GM21381 (cell line): ENCODE results near the gene POTEB.
"Not testable (repeated sequence)": the region's sequence is repeated elsewhere in the genome, so short reads cannot be mapped to it uniquely, and the experiment has no call there.

Source experiments
- ATAC-seq: cut with Tn5 transposase; IDR thresholded peaks from one replicate; pipeline ENCODE4 v1.9.1; 2021; ENCODE audit warnings: mild to moderate bottlenecking, moderate library complexity; ENCODE audit not compliant: unreplicated experiment

Gene POTEB

DNA sequence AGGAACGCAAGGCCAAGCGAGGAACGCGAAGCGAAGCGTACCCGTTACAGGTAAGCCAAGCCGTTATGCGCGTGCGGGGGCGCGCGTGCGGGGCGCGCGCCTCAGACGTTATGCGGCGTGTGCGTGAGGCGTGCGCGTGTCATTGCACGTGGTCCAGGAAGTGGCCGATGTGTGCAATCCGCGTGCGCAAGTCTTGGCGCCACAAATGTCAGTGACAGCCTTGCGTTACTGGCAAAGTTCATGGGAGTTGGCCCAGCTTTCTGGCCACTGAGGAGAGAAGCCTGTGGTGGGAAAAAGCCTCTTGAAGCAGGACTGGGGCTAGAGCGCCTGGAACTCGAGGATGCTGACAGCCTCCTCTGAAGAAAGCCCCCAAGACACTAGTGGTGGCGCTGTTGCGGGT, at the start of gene POTEB:
TSS of gene POTEB (minus strand) at position 101 of the 400 bp plus-strand sequence. CDS start 489 bp downstream, outside the sequence.
- not testable (repeated sequence) for ATAC-seq

DNA sequence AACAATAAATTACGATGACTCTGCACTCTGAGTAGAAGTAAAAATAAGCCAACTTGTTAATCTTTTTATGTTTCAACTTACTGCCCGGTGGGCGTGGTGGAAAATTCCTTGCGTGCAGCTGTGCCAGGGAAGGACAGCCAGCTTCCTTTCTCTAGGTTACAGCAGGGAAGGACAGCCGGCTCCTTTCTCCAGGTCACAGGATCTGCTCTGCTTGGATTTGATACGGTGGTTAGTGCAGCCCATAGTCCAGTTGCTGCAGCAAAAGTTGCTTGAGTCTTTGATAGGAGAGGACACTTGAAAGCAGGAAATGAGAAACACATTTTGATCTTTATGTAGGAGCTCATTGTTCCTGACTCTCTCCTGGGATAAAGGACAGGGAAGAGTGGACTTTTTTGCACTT, 13.4 kb upstream of the POTEB start:
- ATAC-seq = not testable (repeated sequence)

DNA sequence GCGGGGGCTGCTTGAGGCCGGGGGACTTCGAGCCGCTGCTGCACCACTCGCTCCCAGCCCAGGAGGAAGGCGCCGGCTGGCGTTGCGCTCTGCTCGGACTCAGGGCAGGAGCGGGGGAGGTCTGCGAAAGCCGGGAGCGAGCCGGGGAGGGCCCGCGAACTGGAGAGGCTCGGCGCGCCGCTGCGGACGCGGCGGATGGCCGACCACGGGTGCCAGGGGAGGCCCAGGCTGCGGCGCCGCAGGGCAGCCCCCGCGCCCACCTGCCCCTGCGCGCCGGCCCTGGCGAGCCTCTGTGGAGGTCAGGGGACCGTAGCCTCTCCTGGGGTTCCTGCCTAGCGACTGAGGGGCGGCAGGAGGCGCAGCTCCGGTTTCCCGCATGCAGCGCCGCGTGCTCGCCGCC, 12.0 kb upstream of the POTEB start:
- not testable (repeated sequence) for ATAC-seq

DNA sequence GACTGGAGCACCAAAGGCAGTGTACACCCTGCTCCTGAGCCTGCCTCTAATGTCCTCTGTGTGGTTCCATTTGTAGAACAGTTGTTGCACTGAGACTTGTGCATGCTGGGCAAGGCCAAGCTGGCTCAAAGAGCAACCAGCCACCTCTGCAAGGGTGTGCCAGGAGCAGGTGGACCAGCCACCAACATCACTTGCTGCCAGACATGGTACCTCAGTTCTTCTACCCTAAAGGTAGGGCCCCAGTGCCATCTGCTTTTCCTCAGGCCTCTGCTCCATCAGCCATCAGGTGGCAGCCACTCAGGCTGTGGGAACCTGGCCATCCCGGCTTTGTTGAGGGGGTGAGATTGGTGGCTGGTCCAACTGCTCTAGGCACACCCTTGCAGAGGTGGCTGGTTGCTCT, 38.7 kb downstream of the POTEB start:
- not testable (repeated sequence) for ATAC-seq
